Lower leg skin (tissue), 4 donors: ENCODE results near the gene HIGD2A. TPM values are rescaled to one million over a fixed set of nuclear protein-coding genes. Genes with fewer than 3 reads are reported as not detected.

Experiments
- DNase-seq, 2 donors: peaks; one replicate each; pipeline ENCODE4 v3.0.0-alpha.2; 2019; ENCODE audit warnings: low spot score in 2 of 2
- H3K4me3 ChIP-seq: fragments of 200-600 bp; sonication (generic); 2 replicates; pipeline ENCODE4 v1.5.1; 2017; ENCODE audit warnings: mild to moderate bottlenecking, low read depth; ENCODE audit not compliant: poor library complexity, severe bottlenecking
- POLR2A ChIP-seq, 2 donors: fragments of 450-650 bp; IDR thresholded peaks; one replicate each; pipeline ENCODE4 v1.6.1; 2016 to 2017; ENCODE audit warnings: antibody characterized with exemption in 2 of 2, mild to moderate bottlenecking in 1 of 2, moderate library complexity in 1 of 2
- WGBS, 2 donors: methylation state at CpG; one replicate each; pipeline ENCODE4 v1.1.5; 2018; 5-methylcytosine and 5-hydroxymethylcytosine counted together
- intact Hi-C: fragments of 100-400 bp; cut with DNase I; formaldehyde crosslinking; loops from one replicate; pipeline ENCODE4 v1.15.0; 2023; ENCODE audit warnings: low total_unique reads
- total RNA-seq, 4 donors: library from RNA; depleted of rRNA; stranded (reverse); fragments of >200 nt; gene quantifications; one replicate each; pipeline ENCODE4 v1.1.0, GENCODE V29; 2016
- TF ChIP-seq, protein P1 (sequence below), 3 donors: fragments of 450-650 bp; IDR thresholded peaks; one replicate each; pipeline ENCODE4 v1.5.1; 2016; ENCODE audit warnings: antibody characterized with exemption in 3 of 3, mild to moderate bottlenecking in 3 of 3, moderate library complexity in 2 of 3

The HIGD2A gene, protein sequence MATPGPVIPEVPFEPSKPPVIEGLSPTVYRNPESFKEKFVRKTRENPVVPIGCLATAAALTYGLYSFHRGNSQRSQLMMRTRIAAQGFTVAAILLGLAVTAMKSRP
- 100 to 1,000 TPM; 110 to 153 (median 130) TPM for total RNA-seq

DNA sequence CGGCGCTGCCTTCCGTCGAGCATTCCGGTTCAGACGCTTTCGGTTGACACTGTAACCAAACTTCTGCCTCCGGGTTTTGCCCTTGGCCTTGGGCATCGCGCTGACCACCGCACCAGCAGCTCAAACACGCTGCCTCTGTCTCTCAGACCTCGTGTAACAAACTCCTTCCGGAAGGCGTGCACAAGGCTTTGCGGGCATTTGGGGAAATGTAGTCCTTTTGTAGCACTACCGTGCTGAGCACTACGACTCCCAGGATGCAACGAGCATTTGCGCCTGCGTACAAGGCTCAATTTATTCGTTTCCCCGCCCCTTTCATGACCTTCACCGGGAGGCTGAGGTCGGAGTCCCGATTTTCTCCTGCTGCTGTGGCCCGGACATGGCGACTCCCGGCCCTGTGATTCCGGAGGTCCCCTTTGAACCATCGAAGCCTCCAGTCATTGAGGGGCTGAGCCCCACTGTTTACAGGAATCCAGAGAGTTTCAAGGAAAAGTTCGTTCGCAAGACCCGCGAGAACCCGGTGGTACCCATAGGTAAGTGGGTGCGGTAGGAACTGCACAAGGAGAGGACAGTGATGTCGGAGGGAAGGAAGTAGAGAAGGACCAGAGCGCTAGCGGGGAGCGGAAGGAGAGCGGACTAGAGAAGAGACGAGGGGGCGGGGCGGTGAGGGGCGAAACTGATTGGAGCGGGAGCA, at the start of gene HIGD2A, which contains the start of gene NOP16:
Gene HIGD2A (plus strand): TSS at position 308 of the 691 bp plus-strand sequence. CDS start 69 bp downstream, at position 377.
Gene NOP16 (minus strand): TSS at position 155 of the 691 bp plus-strand sequence. CDS start 59 bp downstream, at position 96.
- TF ChIP-seq, protein P1, sequence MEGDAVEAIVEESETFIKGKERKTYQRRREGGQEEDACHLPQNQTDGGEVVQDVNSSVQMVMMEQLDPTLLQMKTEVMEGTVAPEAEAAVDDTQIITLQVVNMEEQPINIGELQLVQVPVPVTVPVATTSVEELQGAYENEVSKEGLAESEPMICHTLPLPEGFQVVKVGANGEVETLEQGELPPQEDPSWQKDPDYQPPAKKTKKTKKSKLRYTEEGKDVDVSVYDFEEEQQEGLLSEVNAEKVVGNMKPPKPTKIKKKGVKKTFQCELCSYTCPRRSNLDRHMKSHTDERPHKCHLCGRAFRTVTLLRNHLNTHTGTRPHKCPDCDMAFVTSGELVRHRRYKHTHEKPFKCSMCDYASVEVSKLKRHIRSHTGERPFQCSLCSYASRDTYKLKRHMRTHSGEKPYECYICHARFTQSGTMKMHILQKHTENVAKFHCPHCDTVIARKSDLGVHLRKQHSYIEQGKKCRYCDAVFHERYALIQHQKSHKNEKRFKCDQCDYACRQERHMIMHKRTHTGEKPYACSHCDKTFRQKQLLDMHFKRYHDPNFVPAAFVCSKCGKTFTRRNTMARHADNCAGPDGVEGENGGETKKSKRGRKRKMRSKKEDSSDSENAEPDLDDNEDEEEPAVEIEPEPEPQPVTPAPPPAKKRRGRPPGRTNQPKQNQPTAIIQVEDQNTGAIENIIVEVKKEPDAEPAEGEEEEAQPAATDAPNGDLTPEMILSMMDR (IDR thresholded peaks at IDR 0.05): no peak
- TF ChIP-seq POLR2A (IDR thresholded peaks at IDR 0.05): peak in 1 of 2 donors; percentile 3
- peak; percentile 100 for DNase-seq
- peak within 1 kb of the TSS; percentile 67 for H3K4me3 ChIP-seq
- 0 to 1% methylated on average over 36 to 47 of the region's 47 CpGs for WGBS, 2 donors
- intact Hi-C loops: no loop called here

DNA sequence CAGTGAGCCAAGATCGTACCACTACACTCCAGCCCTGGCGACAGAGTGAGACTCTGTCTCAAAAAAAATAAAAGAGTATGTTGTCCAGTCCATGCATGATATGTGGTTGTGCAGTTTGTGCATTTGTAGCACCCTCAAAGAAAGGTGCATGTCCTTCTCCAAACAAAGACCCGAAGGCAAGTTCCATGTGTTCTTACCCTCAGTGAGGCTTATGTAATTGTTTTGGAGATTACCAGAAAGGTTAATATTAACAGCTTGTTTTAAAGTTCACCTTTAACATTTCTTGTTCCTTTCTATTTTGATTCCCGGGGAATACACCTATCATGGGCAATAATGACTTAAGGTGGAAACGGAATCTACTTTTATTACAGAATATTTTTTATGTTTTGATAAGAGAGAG, 49.2 kb upstream of the HIGD2A start:
- DNase-seq: no peak
- intact Hi-C loops: no loop called here
- no peak overlapping the region for H3K4me3 ChIP-seq
- WGBS, 2 donors: 94% methylated on average over 5 of the region's 5 CpGs
- TF ChIP-seq, protein P1 (IDR thresholded peaks at IDR 0.05): no peak
- no peak for TF ChIP-seq POLR2A (IDR thresholded peaks at IDR 0.05)

DNA sequence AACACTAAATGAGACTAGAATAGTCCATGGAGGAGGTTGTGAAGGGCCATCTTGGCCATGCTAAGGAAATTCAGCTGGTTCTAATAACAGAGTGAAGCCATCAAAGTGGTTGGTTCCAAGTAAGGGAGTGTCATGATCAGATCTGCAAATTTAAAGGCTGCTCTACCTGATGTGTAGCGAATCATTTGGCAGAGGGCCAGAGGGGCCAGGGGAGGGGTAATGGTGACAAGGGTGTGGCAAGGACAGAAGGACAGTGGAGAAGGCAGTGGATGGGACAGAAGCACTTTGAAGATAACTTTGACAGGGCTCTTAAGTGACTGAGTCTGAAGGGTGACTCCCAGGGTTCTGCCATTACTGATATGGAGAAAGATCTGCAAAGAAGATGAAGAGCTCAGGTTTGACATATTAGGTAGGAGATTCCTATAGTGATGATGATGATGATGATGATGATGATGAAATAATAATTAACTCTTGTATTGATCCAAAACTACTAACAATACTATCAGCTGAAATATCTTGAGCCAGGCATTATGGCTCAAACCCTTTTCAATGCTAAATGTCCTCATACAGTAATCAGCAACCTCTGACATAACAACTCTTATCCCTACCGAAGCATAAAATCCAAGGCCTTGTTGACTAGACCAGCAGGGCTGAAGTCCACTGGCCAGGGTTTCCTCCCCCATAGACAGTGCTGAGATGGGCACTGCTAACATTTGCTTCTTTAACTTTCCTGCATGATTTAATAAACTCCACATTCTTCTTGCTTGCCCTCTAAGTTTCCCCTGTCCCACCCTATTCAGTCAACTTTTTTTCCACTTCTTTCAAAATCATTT, 47.0 kb upstream of the HIGD2A start:
- TF ChIP-seq POLR2A (IDR thresholded peaks at IDR 0.05): no peak
- TF ChIP-seq, protein P1 (IDR thresholded peaks at IDR 0.05): no peak
- WGBS, 2 donors: 57 to 90% methylated on average over 2 of the region's 2 CpGs
- intact Hi-C loops: no loop called here
- no peak for DNase-seq
- no peak overlapping the region for H3K4me3 ChIP-seq

- DNase-seq: no peak
- no peak overlapping the region for H3K4me3 ChIP-seq
- intact Hi-C loops: no loop called here
- 94 to 97% methylated on average over 1 of the region's 1 CpG for WGBS, 2 donors
- TF ChIP-seq, protein P1 (IDR thresholded peaks at IDR 0.05): no peak
- no peak for TF ChIP-seq POLR2A (IDR thresholded peaks at IDR 0.05)
Observed at GRCh38 chr5:176342158-176342483, 46.4 kb upstream of the HIGD2A start.

DNA sequence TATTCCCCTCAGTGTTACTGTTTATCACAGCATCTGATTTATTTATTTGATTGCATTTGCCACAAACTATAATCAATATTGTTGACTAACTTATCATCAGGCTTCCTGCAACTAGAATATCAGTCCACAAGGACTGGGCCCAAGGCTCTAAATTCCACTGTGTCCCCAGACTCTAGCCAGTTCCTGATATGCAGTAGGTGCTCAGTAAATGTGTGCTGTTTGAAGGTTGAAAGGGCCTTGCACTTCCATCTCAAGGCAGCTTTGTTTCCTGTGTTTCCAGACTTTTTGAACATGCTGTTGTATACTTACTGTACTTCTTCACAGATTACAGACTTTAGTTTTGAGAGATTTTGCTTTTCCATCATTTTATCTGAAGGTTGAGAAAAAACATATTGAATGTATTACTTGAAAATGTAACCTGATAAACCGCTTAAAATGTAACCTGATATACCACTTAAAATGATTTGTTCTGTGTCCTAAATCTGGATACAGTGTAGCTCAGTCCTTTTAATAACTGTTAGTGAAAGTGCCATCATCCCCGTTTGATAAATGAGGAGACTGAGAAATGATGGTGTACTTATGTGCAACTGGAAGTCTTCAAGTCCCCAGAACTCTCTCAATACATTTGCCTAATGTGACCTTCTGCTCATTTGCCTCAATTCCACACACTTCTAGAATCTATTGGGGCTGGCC, 45.6 kb upstream of the HIGD2A start:
- no peak for DNase-seq
- intact Hi-C loops: no loop called here
- no peak overlapping the region for H3K4me3 ChIP-seq
- no peak for TF ChIP-seq POLR2A (IDR thresholded peaks at IDR 0.05)
- TF ChIP-seq, protein P1 (IDR thresholded peaks at IDR 0.05): no peak
- WGBS, 2 donors: 64 to 67% methylated on average over 2 of the region's 2 CpGs
